WTC11 (cell line): ENCODE results near the gene METTL3. TPM values are rescaled to one million over a fixed set of nuclear protein-coding genes. Genes with fewer than 3 reads are reported as not detected.

Experiments used
- ATAC-seq: fragments of 200-7000 bp; cut with Tn5 transposase; 2 replicates; pipeline ENCODE4 v1.10.0; 2021; ENCODE audit warnings: mild to moderate bottlenecking, moderate library complexity
- CTCF ChIA-PET: fragments of 300-600 bp; sonication (Branson Sonifier 250); formaldehyde crosslinking; loops from one replicate; lab custom pipeline; 2021; ENCODE audit warnings: antibody characterized with exemption; lab: Charles Lee
- POLR2A ChIA-PET: fragments of 350-600 bp; sonication (Branson Sonifier 250); formaldehyde crosslinking; loops from one replicate; lab custom pipeline; 2021; ENCODE audit warnings: antibody characterized with exemption; lab: Charles Lee
- DNase-seq: peaks from one replicate; pipeline ENCODE4 v3.0.0; 2021; ENCODE audit warnings: low spot score
- H3K27ac Mint-ChIP-seq: 2 replicates; pipeline ENCODE4 v1.8.0; 2021; ENCODE audit warnings: mixed read lengths
- H3K27me3 Mint-ChIP-seq: 2 replicates; pipeline ENCODE4 v1.8.0; 2021; ENCODE audit warnings: low read depth, mild to moderate bottlenecking, moderate library complexity, mixed read lengths
- H3K36me3 Mint-ChIP-seq: 2 replicates; pipeline ENCODE4 v1.8.0; 2021; ENCODE audit warnings: mixed read lengths
- H3K4me1 Mint-ChIP-seq: 2 replicates; pipeline ENCODE4 v1.8.0; 2022; ENCODE audit warnings: mixed read lengths
- H3K4me3 Mint-ChIP-seq: 2 replicates; pipeline ENCODE4 v1.8.0; 2021; ENCODE audit warnings: mild to moderate bottlenecking, moderate library complexity, mixed read lengths
- H3K9me3 Mint-ChIP-seq: 2 replicates; pipeline ENCODE4 v1.8.0; 2021; ENCODE audit warnings: mixed read lengths
- AFF4 ChIP-seq: sonication (generic); formaldehyde crosslinking; IDR thresholded peaks from 2 replicates; pipeline ENCODE4 v1.8.1; 2023; ENCODE audit warnings: mild to moderate bottlenecking, missing genetic modification reagents, borderline replicate concordance
- E2F1 ChIP-seq: sonication (generic); formaldehyde crosslinking; IDR thresholded peaks from 2 replicates; pipeline ENCODE4 v1.8.0; 2022; ENCODE audit warnings: mild to moderate bottlenecking, missing genetic modification reagents
- ELF4 ChIP-seq: sonication (generic); formaldehyde crosslinking; IDR thresholded peaks from 2 replicates; pipeline ENCODE4 v1.8.1; 2022; ENCODE audit warnings: low read depth, mild to moderate bottlenecking, moderate library complexity, missing genetic modification reagents
- GABPB1 ChIP-seq: sonication (generic); formaldehyde crosslinking; IDR thresholded peaks from 2 replicates; pipeline ENCODE4 v1.8.1; 2023; ENCODE audit warnings: mild to moderate bottlenecking, missing genetic modification reagents
- GTF2I ChIP-seq: fragments of 250-450 bp; sonication (Bioruptor Pico); conservative IDR thresholded peaks from 2 replicates; pipeline ENCODE4 v1.4.0; 2021; ENCODE audit warnings: mild to moderate bottlenecking
- MAX ChIP-seq: sonication (generic); formaldehyde crosslinking; IDR thresholded peaks from 2 replicates; pipeline ENCODE4 v1.8.0; 2022; ENCODE audit warnings: mild to moderate bottlenecking, missing genetic modification reagents
- MXD4 ChIP-seq: fragments of 250-450 bp; sonication (Bioruptor Pico); IDR thresholded peaks from 2 replicates; pipeline ENCODE4 v1.8.0; 2021; ENCODE audit warnings: mild to moderate bottlenecking, moderate library complexity, borderline replicate concordance
- OVOL2 ChIP-seq: fragments of 250-450 bp; sonication (Bioruptor Pico); IDR thresholded peaks from 2 replicates; pipeline ENCODE4 v1.9.0; 2021; ENCODE audit warnings: mild to moderate bottlenecking, borderline replicate concordance
- STAT6 ChIP-seq: sonication (generic); formaldehyde crosslinking; conservative IDR thresholded peaks from 2 replicates; pipeline ENCODE4 v1.8.1; 2023; ENCODE audit warnings: mild to moderate bottlenecking, low read depth, missing genetic modification reagents, moderate library complexity
- TCF7 ChIP-seq: sonication (generic); formaldehyde crosslinking; IDR thresholded peaks from 2 replicates; pipeline ENCODE4 v1.8.0; 2022; ENCODE audit warnings: mild to moderate bottlenecking, low read depth, missing genetic modification reagents, moderate library complexity
- TEAD4 ChIP-seq: sonication (generic); formaldehyde crosslinking; IDR thresholded peaks from 2 replicates; pipeline ENCODE4 v1.8.0; 2022; ENCODE audit warnings: mild to moderate bottlenecking, missing genetic modification reagents
- USF2 ChIP-seq: sonication (generic); formaldehyde crosslinking; IDR thresholded peaks from 2 replicates; pipeline ENCODE4 v1.8.1; 2023; ENCODE audit warnings: mild to moderate bottlenecking, missing genetic modification reagents, moderate library complexity
- ZBTB21 ChIP-seq: sonication (generic); formaldehyde crosslinking; IDR thresholded peaks from 2 replicates; pipeline ENCODE4 v1.8.1; 2023; ENCODE audit warnings: mild to moderate bottlenecking, missing genetic modification reagents, borderline replicate concordance
- ZMAT4 ChIP-seq: fragments of 250-450 bp; sonication (Bioruptor Pico); IDR thresholded peaks from 2 replicates; pipeline ENCODE4 v1.9.0; 2021; ENCODE audit warnings: mild to moderate bottlenecking
- ZNF138 ChIP-seq: sonication (generic); formaldehyde crosslinking; conservative IDR thresholded peaks from 2 replicates; pipeline ENCODE4 v1.8.1; 2022; ENCODE audit warnings: mild to moderate bottlenecking, moderate library complexity, missing genetic modification reagents
- ZNF396 ChIP-seq: fragments of 250-450 bp; sonication (Bioruptor Pico); IDR thresholded peaks from 2 replicates; pipeline ENCODE4 v1.8.0; 2021; ENCODE audit warnings: mild to moderate bottlenecking, moderate library complexity, borderline replicate concordance
- total RNA-seq: library from RNA; stranded (reverse); gene quantifications from 3 replicates; pipeline ENCODE4 v1.2.3, GENCODE V29; 2021

The METTL3 gene
- total RNA-seq, 1 experiment from 2014 or later, result 93.2 TPM

- H3K36me3 Mint-ChIP-seq, result peaks cover 5% of the 10 kb centered on the region
- DNase-seq (no peak), ATAC-seq (peak; percentile 4)
- peak overlapping the region; percentile 100 for H3K27ac Mint-ChIP-seq
- TF ChIP-seq TCF7 (CRISPR knock-in tag) (no peak), OVOL2 (CRISPR knock-in tag) (no peak), ELF4 (CRISPR knock-in tag) (no peak), MAX (CRISPR knock-in tag) (no peak)
- POLR2A ChIA-PET, result interaction anchor here (1.8 to 4.2 kb wide), 2 partner anchors 10 to 26 kb away, joined by 5 to 76 read pairs; partner anchors contain the start of genes METTL3 and SALL2
- CTCF ChIA-PET, result interaction anchor here (0.6 to 4.4 kb wide), 4 partner anchors 10 to 39 kb away, joined by 3 to 32 read pairs (median 4); partner anchors contain the start of gene SALL2
- no peaks in the 10 kb centered on the region for H3K9me3 Mint-ChIP-seq
- H3K4me3 Mint-ChIP-seq, result peak overlapping the region; percentile 90
- H3K4me1 Mint-ChIP-seq, result peaks cover 52% of the 10 kb centered on the region
- H3K27me3 Mint-ChIP-seq, result no peaks in the 10 kb centered on the region
These were observed 25.9 kb upstream of the METTL3 start for GRCh38 chr14:21537090-21537424.

GRCh38 chr14:21536418-21537089 lies 25.4 kb upstream of the METTL3 start:
- DNase-seq (peak; percentile 66), ATAC-seq (peak; percentile 35)
- Mint-ChIP-seq H3K27me3 (no peaks in the 10 kb centered on the region), H3K27ac (peak overlapping the region; percentile 100), H3K9me3 (no peaks in the 10 kb centered on the region), H3K36me3 (peaks cover 9% of the 10 kb centered on the region), H3K4me1 (peaks cover 51% of the 10 kb centered on the region), H3K4me3 (peak overlapping the region; percentile 90)
- POLR2A ChIA-PET, result interaction anchor here (1.0 to 4.2 kb wide), 3 partner anchors 10 to 25 kb away, joined by 5 to 76 read pairs (median 10); partner anchors contain the start of genes METTL3 and SALL2
- TF ChIP-seq MXD4 (CRISPR knock-in tag) (no peak), ZNF138 (CRISPR knock-in tag) (no peak), TEAD4 (CRISPR knock-in tag) (no peak), ZMAT4 (CRISPR knock-in tag) (no peak), ZNF396 (CRISPR knock-in tag) (no peak), ELF4 (CRISPR knock-in tag) (no peak), USF2 (no peak), GABPB1 (CRISPR knock-in tag) (no peak), GTF2I (no peak), E2F1 (CRISPR knock-in tag) (no peak), STAT6 (CRISPR knock-in tag) (no peak), AFF4 (CRISPR knock-in tag) (no peak), ZBTB21 (no peak), MAX (CRISPR knock-in tag) (no peak)
- CTCF ChIA-PET, result interaction anchor here (0.6 to 4.4 kb wide), 4 partner anchors 10 to 38 kb away, joined by 3 to 32 read pairs (median 4); partner anchors contain the start of gene SALL2
